ENCODE measurements around the gene SPAG5.

DNA sequence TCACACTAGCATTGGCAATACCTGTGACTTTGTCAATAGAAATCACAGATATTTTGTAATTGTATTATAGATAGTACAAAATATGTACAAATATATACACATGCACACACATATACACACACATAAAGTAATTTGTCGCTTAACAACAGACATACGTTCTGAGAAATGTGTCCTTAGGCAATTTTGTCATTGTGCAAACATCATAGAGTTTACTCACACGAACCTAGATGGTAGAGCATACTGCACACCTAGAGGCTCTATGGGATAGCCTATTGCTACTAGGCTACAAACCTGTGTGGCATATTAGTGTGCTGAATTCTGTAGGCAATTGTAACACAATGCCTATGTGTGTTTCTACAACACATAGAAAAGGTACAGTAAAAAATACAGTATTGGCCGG lies 57.4 kb downstream of the SPAG5 start:
- TF ChIP-seq, protein P1, sequence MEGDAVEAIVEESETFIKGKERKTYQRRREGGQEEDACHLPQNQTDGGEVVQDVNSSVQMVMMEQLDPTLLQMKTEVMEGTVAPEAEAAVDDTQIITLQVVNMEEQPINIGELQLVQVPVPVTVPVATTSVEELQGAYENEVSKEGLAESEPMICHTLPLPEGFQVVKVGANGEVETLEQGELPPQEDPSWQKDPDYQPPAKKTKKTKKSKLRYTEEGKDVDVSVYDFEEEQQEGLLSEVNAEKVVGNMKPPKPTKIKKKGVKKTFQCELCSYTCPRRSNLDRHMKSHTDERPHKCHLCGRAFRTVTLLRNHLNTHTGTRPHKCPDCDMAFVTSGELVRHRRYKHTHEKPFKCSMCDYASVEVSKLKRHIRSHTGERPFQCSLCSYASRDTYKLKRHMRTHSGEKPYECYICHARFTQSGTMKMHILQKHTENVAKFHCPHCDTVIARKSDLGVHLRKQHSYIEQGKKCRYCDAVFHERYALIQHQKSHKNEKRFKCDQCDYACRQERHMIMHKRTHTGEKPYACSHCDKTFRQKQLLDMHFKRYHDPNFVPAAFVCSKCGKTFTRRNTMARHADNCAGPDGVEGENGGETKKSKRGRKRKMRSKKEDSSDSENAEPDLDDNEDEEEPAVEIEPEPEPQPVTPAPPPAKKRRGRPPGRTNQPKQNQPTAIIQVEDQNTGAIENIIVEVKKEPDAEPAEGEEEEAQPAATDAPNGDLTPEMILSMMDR (conservative IDR thresholded peaks at IDR 0.05; ENCODE audit: low read depth in 2 of 2), result no peak
- TF ChIP-seq STAT1 (IDR thresholded peaks at IDR 0.05; ENCODE audit: unreplicated experiment) (no peak), EZH2 (IDR thresholded peaks at IDR 0.05; ENCODE audit: low read depth, unreplicated experiment) (no peak), ZNF114 (CRISPR knock-in tag; IDR thresholded peaks at IDR 0.05) (no peak)

All from GM23338 (cell line).